ENCODE measurements around the gene FNDC5. TPM values are rescaled to one million over a fixed set of nuclear protein-coding genes. Genes with fewer than 3 reads are reported as not detected.

The FNDC5 gene
- total RNA-seq, 1 experiment from 2014 or later: 4.5 TPM

DNA sequence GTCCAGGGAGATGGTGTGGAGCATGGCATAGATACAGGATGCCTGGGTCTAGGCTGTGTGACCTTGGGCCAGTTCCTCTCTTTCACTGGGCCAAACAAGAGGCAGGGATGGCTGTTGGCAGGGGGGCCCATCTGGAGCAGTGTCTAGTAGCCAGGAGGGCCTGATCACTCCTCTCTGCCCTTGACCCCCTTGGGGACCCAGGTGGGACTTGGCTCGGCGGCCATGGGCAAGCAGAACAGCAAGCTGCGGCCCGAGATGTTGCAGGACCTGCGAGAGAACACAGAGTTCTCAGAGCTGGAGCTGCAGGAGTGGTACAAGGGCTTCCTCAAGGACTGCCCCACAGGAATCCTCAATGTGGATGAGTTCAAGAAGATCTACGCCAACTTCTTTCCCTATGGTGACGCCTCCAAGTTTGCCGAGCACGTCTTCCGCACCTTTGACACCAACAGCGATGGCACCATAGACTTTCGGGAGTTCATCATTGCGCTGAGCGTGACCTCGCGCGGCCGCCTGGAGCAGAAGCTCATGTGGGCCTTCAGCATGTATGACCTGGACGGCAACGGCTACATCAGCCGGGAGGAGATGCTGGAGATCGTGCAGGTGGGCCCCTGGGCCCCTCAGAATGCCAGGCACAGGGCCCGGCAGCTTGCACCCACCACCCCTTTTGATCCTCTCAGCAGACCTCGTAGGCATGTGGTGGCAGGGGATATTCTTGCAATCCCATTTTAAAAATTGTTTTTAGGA lies 18.1 kb upstream of the FNDC5 start:
- Histone ChIP-seq H2BK20ac (ENCODE audit: low read depth, low read length, poor library complexity, severe bottlenecking) (no peak overlapping the region), H3K27ac (ENCODE audit: insufficient read length, low read depth, low read length) (no peak overlapping the region), H4K91ac (ENCODE audit: insufficient read length, low read depth, low read length) (no peak overlapping the region), H3K79me2 (ENCODE audit: insufficient read depth, low read length) (no peaks in the 10 kb centered on the region), H3K4ac (ENCODE audit: low read depth, low read length) (no peak overlapping the region), H4K8ac (replicated peaks; ENCODE audit: insufficient read length, low read depth, low read length) (no peak overlapping the region), H2BK5ac (ENCODE audit: insufficient read length, low read length) (no peak overlapping the region), H2BK15ac (ENCODE audit: low read depth, low read length) (no peak overlapping the region), H3K18ac (ENCODE audit: insufficient read length, low read depth, low read length) (no peak overlapping the region), H3T11ph (ENCODE audit: low read length) (no peak overlapping the region), H3K56ac (ENCODE audit: insufficient read length, low read depth, low read length) (no peak overlapping the region), H2BK120ac (ENCODE audit: low read depth, low read length, poor library complexity, severe bottlenecking) (no peak overlapping the region), H3K23me2 (ENCODE audit: insufficient read length, low read depth, low read length, poor library complexity, severe bottlenecking) (no peaks in the 10 kb centered on the region), H3K27me3 (ENCODE audit: insufficient read depth, low read length) (no peaks in the 10 kb centered on the region; the same call in 1 of the 2 replicates), H3K14ac (ENCODE audit: insufficient read depth, low read length) (no peak overlapping the region), H2AK5ac (ENCODE audit: insufficient read length, low read length) (no peak overlapping the region), H3K79me1 (ENCODE audit: insufficient read depth, low read depth, low read length, poor library complexity, severe bottlenecking) (no peaks in the 10 kb centered on the region), H3K4me2 (ENCODE audit: insufficient read depth, insufficient read length, low read length) (no peak overlapping the region), H2BK12ac (ENCODE audit: insufficient read length, low read depth, low read length) (no peak overlapping the region), H2AFZ (ENCODE audit: low read length) (no peak overlapping the region), H3K4me1 (ENCODE audit: insufficient read depth, low read length) (no peaks in the 10 kb centered on the region), H3K9ac (ENCODE audit: extremely low read depth, insufficient read length, low read length) (no peak overlapping the region), H3K23ac (ENCODE audit: insufficient read length, low read depth, low read length) (no peak overlapping the region), H4K5ac (ENCODE audit: insufficient read length, low read depth, low read length) (no peak overlapping the region), H4K20me1 (ENCODE audit: control insufficient read depth, insufficient read depth, insufficient read length) (peaks cover 3% of the 10 kb centered on the region), H3K9me3 (ENCODE audit: control insufficient read depth, low read depth, low read length) (no peaks in the 10 kb centered on the region)
- Mint-ChIP-seq H3K27ac (no peak overlapping the region), H3K9me3 (peaks cover 5 to 8% of the 10 kb centered on the region in 2 experiments; a peak in 4 of 5 replicates), H3K4me1 (peaks cover 2 to 25% of the 10 kb centered on the region in 2 experiments; a peak in 2 of 4 replicates), H3K36me3 (ENCODE audit: insufficient read depth in 1 of 3, low read depth in 3 of 3) (peaks cover 0 to 5% (median 0%) of the 10 kb centered on the region in 3 experiments; a peak in 1 of 7 replicates), H3K4me3 (no peak overlapping the region), H3K27me3 (ENCODE audit: low read depth) (peaks cover 84% of the 10 kb centered on the region)
- TF ChIP-seq, protein P1, sequence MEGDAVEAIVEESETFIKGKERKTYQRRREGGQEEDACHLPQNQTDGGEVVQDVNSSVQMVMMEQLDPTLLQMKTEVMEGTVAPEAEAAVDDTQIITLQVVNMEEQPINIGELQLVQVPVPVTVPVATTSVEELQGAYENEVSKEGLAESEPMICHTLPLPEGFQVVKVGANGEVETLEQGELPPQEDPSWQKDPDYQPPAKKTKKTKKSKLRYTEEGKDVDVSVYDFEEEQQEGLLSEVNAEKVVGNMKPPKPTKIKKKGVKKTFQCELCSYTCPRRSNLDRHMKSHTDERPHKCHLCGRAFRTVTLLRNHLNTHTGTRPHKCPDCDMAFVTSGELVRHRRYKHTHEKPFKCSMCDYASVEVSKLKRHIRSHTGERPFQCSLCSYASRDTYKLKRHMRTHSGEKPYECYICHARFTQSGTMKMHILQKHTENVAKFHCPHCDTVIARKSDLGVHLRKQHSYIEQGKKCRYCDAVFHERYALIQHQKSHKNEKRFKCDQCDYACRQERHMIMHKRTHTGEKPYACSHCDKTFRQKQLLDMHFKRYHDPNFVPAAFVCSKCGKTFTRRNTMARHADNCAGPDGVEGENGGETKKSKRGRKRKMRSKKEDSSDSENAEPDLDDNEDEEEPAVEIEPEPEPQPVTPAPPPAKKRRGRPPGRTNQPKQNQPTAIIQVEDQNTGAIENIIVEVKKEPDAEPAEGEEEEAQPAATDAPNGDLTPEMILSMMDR (conservative IDR thresholded peaks at IDR 0.05): no peak
- DNase-seq: no peak
- no CpG with 5 or more reads among the region's 24 CpGs for WGBS (ENCODE audit: extremely low coverage, insufficient read length, low lambda C conversion rate)
